A549 treated with CORT108297 at 1 μM for 4 hours (cell line): ENCODE results near the gene MRPS21. TPM values are rescaled to one million over a fixed set of nuclear protein-coding genes. Genes with fewer than 3 reads are reported as not detected.

Experiments
- total RNA-seq: library from RNA; stranded (reverse); fragments of 200-300 nt; extraction: Qiagen RNA extraction; gene quantifications from 5 replicates; pipeline ENCODE4 v1.2.3, GENCODE V29; 2022

Gene MRPS21
- 82.0 to 83.5 TPM (median 82.3 TPM) in 5 replicates for total RNA-seq

DNA sequence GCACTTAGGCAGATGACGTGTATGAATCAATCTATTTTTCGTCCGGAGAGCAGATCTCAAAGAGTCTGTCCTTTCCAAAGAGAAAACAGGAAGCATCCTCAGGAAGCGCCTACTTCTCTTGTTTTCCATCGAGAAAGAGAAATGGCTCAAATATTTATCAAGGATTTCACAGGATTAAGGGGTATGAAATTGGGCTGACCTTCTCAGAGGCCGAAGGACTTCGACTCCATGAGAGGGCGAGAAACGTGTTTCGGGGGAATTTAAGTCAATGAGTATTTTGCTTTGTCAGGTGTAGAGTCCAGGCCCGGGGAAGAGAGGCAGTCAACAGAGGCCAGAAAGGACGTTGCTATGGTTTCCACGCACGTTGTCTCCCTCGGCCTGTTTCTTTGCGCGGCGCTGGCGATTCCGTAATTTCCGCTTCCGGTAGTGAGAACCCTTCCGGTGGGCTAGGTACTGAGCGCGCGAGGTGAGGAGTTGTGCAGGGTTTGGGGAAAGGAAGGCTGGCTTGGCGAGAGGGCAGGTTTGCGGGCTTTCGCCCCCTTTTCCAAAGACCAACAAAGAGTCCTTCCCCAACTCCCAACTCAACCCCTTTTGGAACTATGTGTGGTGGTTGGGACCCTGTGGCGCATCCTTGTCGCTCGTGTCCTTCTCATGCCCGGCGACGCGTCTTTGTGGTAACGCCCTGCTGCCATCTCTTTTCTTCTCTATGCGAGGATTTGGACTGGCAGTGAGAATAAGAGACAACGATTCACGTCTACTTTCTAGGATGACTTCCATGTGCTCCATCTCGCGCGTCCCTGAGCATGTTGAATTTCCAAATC is at the start of gene MRPS21:
Gene MRPS21, plus strand, starts transcription at position 429 of the 821 bp plus-strand sequence. CDS start 506 bp downstream, outside the sequence.

DNA sequence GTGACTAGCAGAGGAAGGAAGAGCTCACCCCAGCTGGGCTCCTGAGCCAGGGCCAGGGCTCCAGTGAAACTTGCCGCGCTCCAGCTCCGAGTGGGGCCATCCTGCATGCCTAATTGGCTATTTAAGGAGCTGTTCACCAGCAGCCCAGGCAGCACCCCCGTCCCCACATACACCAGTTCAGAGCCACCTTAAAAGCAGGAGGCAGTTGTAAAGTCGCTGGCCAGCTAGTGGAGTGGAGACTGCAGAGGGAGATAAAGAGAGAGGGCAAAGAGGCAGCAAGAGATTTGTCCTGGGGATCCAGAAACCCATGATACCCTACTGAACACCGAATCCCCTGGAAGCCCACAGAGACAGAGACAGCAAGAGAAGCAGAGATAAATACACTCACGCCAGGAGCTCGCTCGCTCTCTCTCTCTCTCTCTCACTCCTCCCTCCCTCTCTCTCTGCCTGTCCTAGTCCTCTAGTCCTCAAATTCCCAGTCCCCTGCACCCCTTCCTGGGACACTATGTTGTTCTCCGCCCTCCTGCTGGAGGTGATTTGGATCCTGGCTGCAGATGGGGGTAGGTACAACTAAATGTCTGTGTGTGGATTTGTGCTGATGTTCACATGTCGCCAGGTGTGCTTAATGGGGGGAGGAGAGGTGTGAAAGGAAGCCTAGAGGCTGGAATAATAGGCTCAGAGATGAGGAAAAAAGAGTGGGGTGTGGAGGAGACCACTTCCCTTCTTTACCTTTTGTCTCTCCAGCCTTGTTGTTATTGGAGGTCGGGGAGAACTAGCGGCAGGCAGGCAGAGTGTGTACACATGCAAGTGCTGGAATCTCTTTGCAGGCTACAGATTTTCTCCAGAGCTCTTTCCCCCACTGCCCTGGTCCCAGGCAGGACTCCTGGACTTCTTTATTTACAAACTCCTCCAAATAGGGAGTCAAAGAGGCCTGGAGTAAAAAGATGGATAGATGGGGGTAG is 35.8 kb upstream of the MRPS21 start, which contains the start of gene CA14:
Gene CA14, plus strand, starts transcription at position 151 of the 962 bp plus-strand sequence. Its CDS starts 355 bp downstream, at position 506.

DNA sequence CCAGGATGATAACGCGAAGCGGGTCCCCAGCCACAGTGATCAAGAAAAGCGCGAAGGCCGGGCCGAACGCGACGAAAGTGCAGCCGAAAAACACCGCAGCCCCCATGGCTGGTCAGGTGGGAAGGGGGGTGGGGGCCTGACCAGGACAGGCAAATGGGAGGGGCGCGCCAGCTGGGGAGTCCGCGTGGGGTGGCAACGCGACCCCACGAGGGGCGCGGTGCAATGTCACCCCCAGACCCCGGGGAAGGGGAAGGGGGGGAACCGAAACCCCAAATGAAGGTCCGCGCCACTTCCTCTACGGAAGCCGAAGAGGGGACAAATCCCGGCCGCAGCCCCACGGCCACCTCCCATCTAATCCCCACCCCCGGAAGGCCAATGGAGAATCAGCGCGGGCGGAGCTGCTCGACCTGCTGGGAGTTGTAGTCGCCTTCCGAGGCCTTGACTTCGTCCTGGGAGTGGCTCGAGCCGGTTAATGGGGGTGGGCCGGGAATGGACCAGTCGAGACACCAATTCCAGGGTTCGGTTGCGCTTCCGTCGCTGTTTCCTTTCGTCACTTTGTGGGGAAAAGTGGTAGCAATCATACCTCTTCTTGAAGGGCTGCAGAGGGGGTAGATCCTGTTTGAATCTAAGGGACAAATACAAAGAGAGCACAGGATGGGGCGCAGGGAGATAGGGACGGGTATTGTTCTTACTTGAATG is 24.8 kb upstream of the MRPS21 start, which contains the start of gene APH1A:
Gene APH1A, minus strand, starts transcription at position 312 of the 699 bp plus-strand sequence. Its CDS starts 206 bp downstream, at position 106.

DNA sequence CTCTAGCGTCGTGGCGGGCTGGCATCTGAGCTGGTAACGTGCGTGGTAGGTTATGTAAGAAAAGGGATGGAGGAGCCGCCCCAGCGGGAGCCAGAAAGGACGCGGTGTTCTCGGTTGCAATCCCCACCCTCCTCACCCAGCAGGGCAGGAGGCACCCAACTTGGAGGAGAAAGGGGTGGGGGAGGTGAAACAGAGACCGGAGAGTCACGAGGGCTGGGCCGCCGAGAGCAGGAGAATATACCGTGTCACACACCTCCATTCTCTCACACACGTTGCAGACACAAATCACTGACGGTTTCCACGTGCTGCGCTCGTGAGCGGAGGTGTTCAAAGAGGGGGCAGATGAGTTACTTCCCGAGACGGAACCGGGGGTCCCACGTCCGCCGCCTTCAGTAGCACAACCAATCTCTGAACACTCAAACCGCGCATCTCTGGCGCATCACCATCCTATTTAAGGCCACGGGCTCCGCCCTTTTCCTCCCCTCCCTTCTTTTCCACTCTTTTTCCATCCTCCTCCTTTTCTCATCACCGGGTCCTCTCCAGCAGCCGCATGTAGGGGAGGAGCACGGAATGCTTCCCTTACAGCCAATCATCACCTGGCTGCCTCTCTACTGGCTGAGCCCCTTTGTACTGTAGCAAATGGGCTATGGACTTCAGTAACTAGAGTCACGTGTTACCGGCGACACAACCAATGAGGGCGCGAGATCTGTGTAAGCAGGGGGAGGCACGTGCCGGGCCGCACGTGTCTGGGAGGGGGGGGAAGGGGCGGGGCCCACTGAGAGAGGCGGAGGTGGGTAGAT is 11.7 kb upstream of the MRPS21 start, which contains the start of gene CIART:
Gene CIART, plus strand, starts transcription at position 797 of the 800 bp plus-strand sequence. CDS start 714 bp downstream, outside the sequence.

Other genes starting within 250 kb of the MRPS21 start
- gene VPS45, start 226.1 kb upstream of the MRPS21 start, total RNA-seq = 15.6 to 17.5 TPM (median 16.6 TPM) in 5 replicates
- 8.0 to 10.9 TPM (median 9.4 TPM) in 5 replicates for gene PLEKHO1, start 143.9 kb upstream of the MRPS21 start, total RNA-seq
- gene ANP32E, start 57.7 kb upstream of the MRPS21 start, total RNA-seq = 37.3 to 68.4 TPM (median 43.6 TPM) in 5 replicates
- not detected in 5 replicates for gene CA14, start 36.1 kb upstream of the MRPS21 start, total RNA-seq
- 129 to 145 TPM (median 140 TPM) in 5 replicates for gene APH1A, start 24.8 kb upstream of the MRPS21 start, total RNA-seq
- 0.12 to 0.38 TPM (median 0.22 TPM) in 5 replicates for gene C1orf54, start 21.1 kb upstream of the MRPS21 start, total RNA-seq
- 0.63 to 0.86 TPM (median 0.74 TPM) in 5 replicates for gene CIART, start 11.3 kb upstream of the MRPS21 start, total RNA-seq
- gene PRPF3, start 27.7 kb downstream of the MRPS21 start, total RNA-seq = 52.4 to 65.2 TPM (median 57.0 TPM) in 5 replicates
- 13.6 to 15.5 TPM (median 14.2 TPM) in 5 replicates for gene RPRD2, start 70.3 kb downstream of the MRPS21 start, total RNA-seq
- 20.7 to 24.9 TPM (median 23.3 TPM) in 5 replicates for gene TARS2, start 193.6 kb downstream of the MRPS21 start, total RNA-seq
- gene ECM1, start 214.2 kb downstream of the MRPS21 start, total RNA-seq = 1.8 to 2.3 TPM (median 2.2 TPM) in 5 replicates
- 0.16 to 0.39 TPM in 2 of 5 replicates, not detected in the others for gene FALEC, start 221.9 kb downstream of the MRPS21 start, total RNA-seq